ENCODE measurements around the gene TMEM232. TPM values are rescaled to one million over a fixed set of nuclear protein-coding genes. Genes with fewer than 3 reads are reported as not detected.

The TMEM232 gene
- total RNA-seq, 1 experiment from 2014 or later, result 1.6 TPM

GRCh38 chr5:110514030-110514429 lies 212.4 kb downstream of the TMEM232 start:
- no peaks in the 10 kb centered on the region for H3K79me2 ChIP-seq (ENCODE audit: insufficient read depth, low read length)
- peaks cover 30% of the 10 kb centered on the region in 2 experiments for H3K4me1 Mint-ChIP-seq

More at GRCh38 chr5:110514030-110514429, 212.4 kb downstream of the TMEM232 start:
- H3K27ac Mint-ChIP-seq, result no peak overlapping the region
- no peaks in the 10 kb centered on the region for H3K23me2 ChIP-seq (ENCODE audit: insufficient read length, low read depth, low read length, poor library complexity, severe bottlenecking)
- no peak overlapping the region for H3K4ac ChIP-seq (ENCODE audit: low read depth, low read length)
- H4K8ac ChIP-seq (replicated peaks; ENCODE audit: insufficient read length, low read depth, low read length), result no peak overlapping the region
- H2BK5ac ChIP-seq (ENCODE audit: insufficient read length, low read length), result no peak overlapping the region
- TF ChIP-seq CTCF (conservative IDR thresholded peaks at IDR 0.05), result no peak
- 0 out of 5 replicates have a peak, but pooled peaks cover 0 to 2% of the 10 kb centered on the region in 2 experiments for H3K9me3 Mint-ChIP-seq
- no peak overlapping the region for H2AK5ac ChIP-seq (ENCODE audit: insufficient read length, low read length)
- H3K4me3 Mint-ChIP-seq, result no peak overlapping the region
- no peaks in the 10 kb centered on the region for H3K9me3 ChIP-seq (ENCODE audit: control insufficient read depth, low read depth, low read length)
- no peak overlapping the region for H4K5ac ChIP-seq (ENCODE audit: insufficient read length, low read depth, low read length)
- H3K23ac ChIP-seq (ENCODE audit: insufficient read length, low read depth, low read length), result no peak overlapping the region
- H3T11ph ChIP-seq (ENCODE audit: low read length), result no peak overlapping the region
- WGBS (ENCODE audit: extremely low coverage, insufficient read length, low lambda C conversion rate), result no CpG with 5 or more reads among the region's 2 CpGs
- H2BK15ac ChIP-seq (ENCODE audit: low read depth, low read length), result no peak overlapping the region
- no peak overlapping the region for H3K18ac ChIP-seq (ENCODE audit: insufficient read length, low read depth, low read length)
- H4K91ac ChIP-seq (ENCODE audit: insufficient read length, low read depth, low read length), result no peak overlapping the region
- H2BK120ac ChIP-seq (ENCODE audit: low read depth, low read length, poor library complexity, severe bottlenecking), result no peak overlapping the region
- no peaks in the 10 kb centered on the region for H3K27me3 Mint-ChIP-seq (ENCODE audit: low read depth)
- no peak overlapping the region for H3K4me2 ChIP-seq (ENCODE audit: insufficient read depth, insufficient read length, low read length)
- no peak overlapping the region for H3K27ac ChIP-seq (ENCODE audit: insufficient read length, low read depth, low read length)
- no peak overlapping the region for H3K9ac ChIP-seq (ENCODE audit: extremely low read depth, insufficient read length, low read length)
- H3K56ac ChIP-seq (ENCODE audit: insufficient read length, low read depth, low read length), result no peak overlapping the region
- no peaks in the 10 kb centered on the region for H3K79me1 ChIP-seq (ENCODE audit: insufficient read depth, low read depth, low read length, poor library complexity, severe bottlenecking)
- peaks cover 4% of the 10 kb centered on the region; the same call in 1 of the 2 replicates for H3K4me1 ChIP-seq (ENCODE audit: insufficient read depth, low read length)
- DNase-seq, result no peak
- no peak overlapping the region for H3K14ac ChIP-seq (ENCODE audit: insufficient read depth, low read length)
- no peaks in the 10 kb centered on the region for H3K27me3 ChIP-seq (ENCODE audit: insufficient read depth, low read length)
- H2AFZ ChIP-seq (ENCODE audit: low read length), result no peak overlapping the region
- H2BK20ac ChIP-seq (ENCODE audit: low read depth, low read length, poor library complexity, severe bottlenecking), result no peak overlapping the region
- peaks cover 0 to 2% (median 0%) of the 10 kb centered on the region in 3 experiments; a peak in 1 of 7 replicates for H3K36me3 Mint-ChIP-seq (ENCODE audit: insufficient read depth in 1 of 3, low read depth in 3 of 3)
- H2BK12ac ChIP-seq (ENCODE audit: insufficient read length, low read depth, low read length), result no peak overlapping the region
- no peaks in the 10 kb centered on the region for H4K20me1 ChIP-seq (ENCODE audit: control insufficient read depth, insufficient read depth, insufficient read length)

Measured in H9 (cell line).